GM23248 (cell line): ENCODE results near the gene MOAP1. TPM values are rescaled to one million over a fixed set of nuclear protein-coding genes. Genes with fewer than 3 reads are reported as not detected.

Source experiments
- DNase-seq: peaks from one replicate; pipeline ENCODE4 v3.0.0-alpha.2; 2015
- H2AFZ ChIP-seq: fragments of 200-600 bp; sonication (generic); 2 replicates; pipeline ENCODE4 v1.6.1; 2016; ENCODE audit warnings: antibody characterized with exemption
- H3F3A ChIP-seq: fragments of 200-600 bp; sonication (generic); 2 replicates; pipeline ENCODE4 v1.6.1; 2016; ENCODE audit warnings: mild to moderate bottlenecking, antibody characterized with exemption, mixed run types; ENCODE audit not compliant: insufficient read depth
- H3K27ac ChIP-seq: fragments of 200-600 bp; sonication (generic); 2 replicates; pipeline ENCODE4 v1.5.1; 2016; ENCODE audit warnings: mild to moderate bottlenecking
- H3K27me3 ChIP-seq: fragments of 200-600 bp; sonication (generic); replicated peaks from 2 replicates; pipeline ENCODE4 v1.6.1; 2016; ENCODE audit warnings: mild to moderate bottlenecking; ENCODE audit not compliant: insufficient read depth
- H3K36me3 ChIP-seq: fragments of 200-600 bp; sonication (generic); 2 replicates; pipeline ENCODE4 v1.6.1; 2016; ENCODE audit warnings: low read depth, mild to moderate bottlenecking
- H3K4me1 ChIP-seq: fragments of 200-600 bp; sonication (generic); 2 replicates; pipeline ENCODE4 v1.6.1; 2016; ENCODE audit warnings: mild to moderate bottlenecking; ENCODE audit not compliant: insufficient read depth
- H3K4me2 ChIP-seq: fragments of 200-600 bp; sonication (generic); one replicate; pipeline ENCODE4 v1.6.1; 2016; ENCODE audit warnings: mild to moderate bottlenecking; ENCODE audit not compliant: unreplicated experiment
- H3K4me3 ChIP-seq: fragments of 200-600 bp; sonication (generic); 2 replicates; pipeline ENCODE4 v1.5.1; 2016; ENCODE audit warnings: mild to moderate bottlenecking
- H3K79me2 ChIP-seq: fragments of 200-600 bp; sonication (generic); 2 replicates; pipeline ENCODE4 v1.6.1; 2016; ENCODE audit warnings: mild to moderate bottlenecking; ENCODE audit not compliant: insufficient read depth
- H3K9ac ChIP-seq: fragments of 200-600 bp; sonication (generic); 2 replicates; pipeline ENCODE4 v1.6.1; 2016; ENCODE audit warnings: mild to moderate bottlenecking
- H3K9me2 ChIP-seq: fragments of 200-600 bp; sonication (generic); 2 replicates; pipeline ENCODE4 v1.6.1; 2016; ENCODE audit warnings: mixed run types, mild to moderate bottlenecking, moderate library complexity; ENCODE audit not compliant: insufficient read depth
- H3K9me3 ChIP-seq: fragments of 200-600 bp; sonication (generic); one replicate; pipeline ENCODE4 v1.6.1; 2017; ENCODE audit warnings: low read depth
- H4K20me1 ChIP-seq: fragments of 200-600 bp; sonication (generic); 2 replicates; pipeline ENCODE4 v1.6.0; 2016; ENCODE audit not compliant: insufficient read depth
- EZH2 ChIP-seq: fragments of 200-600 bp; sonication (generic); IDR thresholded peaks from 2 replicates; pipeline ENCODE4 v1.6.1; 2018; ENCODE audit warnings: antibody characterized with exemption, mild to moderate bottlenecking; ENCODE audit not compliant: insufficient read depth, poor library complexity, severe bottlenecking
- EZH2phosphoT487 ChIP-seq: fragments of 200-600 bp; sonication (generic); IDR thresholded peaks from 2 replicates; pipeline ENCODE4 v1.6.1; 2018; ENCODE audit warnings: antibody characterized with exemption, moderate library complexity, mild to moderate bottlenecking, low read depth; ENCODE audit not compliant: insufficient read depth
- WGBS, 2 experiments: methylation state at CpG; one replicate each; pipeline ENCODE4 v1.1.6; 2015 to 2017; ENCODE audit warnings: low lambda C conversion rate in 2 of 2, low coverage in 1 of 2; ENCODE audit errors: missing lambda C conversion rate in 2 of 2; 5-methylcytosine and 5-hydroxymethylcytosine counted together
- in situ Hi-C: fragments of 300-500 bp; cut with MboI; formaldehyde crosslinking; loops from 2 replicates; pipeline ENCODE4 v1.15.0; 2020
- polyA plus RNA-seq: library from polyadenylated mRNA; unstranded; fragments of >200 nt; fragmentation: Nextera tagmentation; extraction: Ambion mirVana; gene quantifications from 2 replicates; pipeline ENCODE4 v1.2.1, GENCODE V29; 2016
- total RNA-seq: library from RNA; depleted of rRNA; stranded (reverse); fragments of >200 nt; shearing (Covaris generic); gene quantifications from 2 replicates; pipeline ENCODE4 v1.2.3, GENCODE V29; 2014

MOAP1 gene
- total and polyA plus RNA-seq, 2 experiments from 2014 or later: 9.8 to 18.3 TPM

- TF ChIP-seq EZH2: no peak
- no peak for TF ChIP-seq EZH2phosphoT487
- Histone ChIP-seq H3K4me1 (no peaks in the 10 kb centered on the region), H2AFZ (no peak overlapping the region), H4K20me1 (no peaks in the 10 kb centered on the region), H3K27ac (no peak overlapping the region), H3K79me2 (no peaks in the 10 kb centered on the region), H3K9me3 (no peaks in the 10 kb centered on the region), H3K9me2 (no peaks in the 10 kb centered on the region), H3F3A (no peaks in the 10 kb centered on the region), H3K4me3 (no peak overlapping the region), H3K27me3 (no peaks in the 10 kb centered on the region), H3K9ac (no peak overlapping the region), H3K4me2 (no peak overlapping the region), H3K36me3 (no peaks in the 10 kb centered on the region)
- in situ Hi-C loops: no loop called here
- WGBS, 2 experiments: 57 to 63% methylated on average over 8 of the region's 8 CpGs
- no peak for DNase-seq
These were observed 27.9 kb downstream of the MOAP1 start for GRCh38 chr14:93156693-93157369.

GRCh38 chr14:93155667-93156066 lies 29.0 kb downstream of the MOAP1 start:
- Histone ChIP-seq H3K4me3 (no peak overlapping the region), H3K79me2 (no peaks in the 10 kb centered on the region), H4K20me1 (no peaks in the 10 kb centered on the region), H3K27ac (no peak overlapping the region), H2AFZ (no peak overlapping the region), H3K4me2 (no peak overlapping the region), H3K9ac (no peak overlapping the region), H3F3A (no peaks in the 10 kb centered on the region), H3K4me1 (no peaks in the 10 kb centered on the region), H3K9me3 (no peaks in the 10 kb centered on the region), H3K9me2 (no peaks in the 10 kb centered on the region), H3K36me3 (no peaks in the 10 kb centered on the region), H3K27me3 (no peaks in the 10 kb centered on the region)
- WGBS, 2 experiments: 84 to 94% methylated on average over 2 of the region's 2 CpGs
- in situ Hi-C loops: no loop called here
- TF ChIP-seq EZH2phosphoT487: no peak
- no peak for TF ChIP-seq EZH2
- DNase-seq: no peak

GRCh38 chr14:93153121-93153520 lies 31.6 kb downstream of the MOAP1 start:
- no peak for DNase-seq
- WGBS, 2 experiments: 72 to 77% methylated on average over 7 of the region's 7 CpGs
- no peak for TF ChIP-seq EZH2phosphoT487
- no peak for TF ChIP-seq EZH2

GRCh38 chr14:93150227-93151208 lies 34.2 kb downstream of the MOAP1 start:
- in situ Hi-C loops: no loop called here
- H3K9me2 ChIP-seq: no peaks in the 10 kb centered on the region
- H2AFZ ChIP-seq: no peak overlapping the region
- no peak overlapping the region for H3K27ac ChIP-seq
- H3K4me3 ChIP-seq: no peak overlapping the region
- no peak for DNase-seq
- H3K27me3 ChIP-seq: no peaks in the 10 kb centered on the region
- WGBS, 2 experiments: 69 to 71% methylated on average over 16 of the region's 16 CpGs
- no peak overlapping the region for H3K4me2 ChIP-seq
- no peak overlapping the region for H3K9ac ChIP-seq
- H3K79me2 ChIP-seq: no peaks in the 10 kb centered on the region
- H3K9me3 ChIP-seq: no peaks in the 10 kb centered on the region
- TF ChIP-seq EZH2phosphoT487: no peak
- H4K20me1 ChIP-seq: no peaks in the 10 kb centered on the region
- no peaks in the 10 kb centered on the region for H3K4me1 ChIP-seq
- no peaks in the 10 kb centered on the region for H3K36me3 ChIP-seq
- H3F3A ChIP-seq: no peaks in the 10 kb centered on the region

More at GRCh38 chr14:93153121-93153520, 31.6 kb downstream of the MOAP1 start:
- Histone ChIP-seq H3K4me3 (no peak overlapping the region), H3K27ac (no peak overlapping the region), H3K27me3 (no peaks in the 10 kb centered on the region), H4K20me1 (no peaks in the 10 kb centered on the region), H3K79me2 (no peaks in the 10 kb centered on the region), H3K36me3 (no peaks in the 10 kb centered on the region), H2AFZ (no peak overlapping the region), H3K9ac (no peak overlapping the region), H3K9me2 (no peaks in the 10 kb centered on the region), H3F3A (no peaks in the 10 kb centered on the region), H3K4me1 (no peaks in the 10 kb centered on the region), H3K4me2 (no peak overlapping the region), H3K9me3 (no peaks in the 10 kb centered on the region)
- in situ Hi-C loops: no loop called here
